Measurements from ENCODE around the gene CC2D2A.
A peak's percentile ranks its signal among the peaks of the same experiment; 100 is the strongest.

DNA sequence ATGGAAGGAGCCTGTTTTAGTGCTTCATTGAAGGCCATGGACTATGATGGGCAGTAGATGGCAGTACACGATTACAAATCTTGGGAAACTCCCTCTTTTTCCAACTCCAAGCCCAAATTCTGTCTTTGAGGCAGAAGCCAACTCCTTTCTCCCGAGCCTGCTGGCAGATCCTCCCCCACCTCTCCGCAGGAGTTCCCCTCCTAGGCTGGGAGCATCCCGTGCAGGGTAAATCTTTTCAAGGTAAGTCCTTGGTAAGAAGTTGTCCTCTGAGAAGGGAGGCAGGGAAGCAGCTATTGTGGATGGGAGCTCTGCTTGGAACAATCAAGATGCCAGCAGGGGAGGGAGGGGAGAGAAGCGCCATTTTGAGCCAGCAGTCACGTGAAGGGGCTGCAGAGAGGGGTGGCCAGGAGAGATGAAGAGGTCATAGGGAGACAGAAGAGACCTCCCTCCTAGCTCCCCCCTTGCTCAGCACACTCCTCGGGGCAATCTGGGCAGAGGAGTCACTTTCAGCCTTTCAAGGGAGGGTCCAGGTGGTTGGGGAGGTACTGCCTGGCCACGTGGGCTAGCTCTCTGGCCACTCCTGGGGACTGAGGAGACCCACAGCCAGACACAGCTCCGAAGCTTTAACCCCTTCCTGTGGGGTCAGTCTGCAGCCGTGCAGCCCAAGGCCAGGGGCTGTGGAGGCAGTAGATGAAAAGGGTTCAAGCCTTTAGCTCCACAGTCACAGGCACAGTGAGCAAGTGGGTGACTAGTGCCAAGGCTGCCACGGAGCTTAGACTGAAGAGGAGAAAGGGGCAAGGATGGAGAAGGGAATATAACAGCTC is 9.6 kb downstream of the CC2D2A start:
- TF ChIP-seq CTCF (IDR thresholded peaks at IDR 0.05) (peak in 6 of 7 experiments; percentile 52 to 87 (median 77)), POLR2A (IDR thresholded peaks at IDR 0.05) (no peak)
